ENCODE measurements around the gene CUTC. TPM values are rescaled to one million over a fixed set of nuclear protein-coding genes. Genes with fewer than 3 reads are reported as not detected.

CUTC gene
- total and polyA plus RNA-seq, 2 experiments from 2014 or later: 21.6 to 29.4 TPM

Other genes starting within 250 kb of the CUTC start
- 0.17 and 0.24 TPM in 2 replicates for gene NKX2-3, start 199.3 kb upstream of the CUTC start, total RNA-seq
- not detected in 2 replicates for gene NKX2-3, start 199.3 kb upstream of the CUTC start, polyA plus RNA-seq
- gene SLC25A28, start 111.8 kb upstream of the CUTC start, total RNA-seq: 15.8 and 23.8 TPM in 2 replicates
- gene SLC25A28, start 111.8 kb upstream of the CUTC start, polyA plus RNA-seq: 33.7 and 38.0 TPM in 2 replicates
- gene ENTPD7, start 72.7 kb upstream of the CUTC start, total RNA-seq: 51.6 and 53.3 TPM in 2 replicates
- gene ENTPD7, start 72.7 kb upstream of the CUTC start, polyA plus RNA-seq: 10.0 and 18.6 TPM in 2 replicates
- gene COX15, start 107 bp upstream of the CUTC start, total RNA-seq: 30.5 and 42.0 TPM in 2 replicates
- gene COX15, start 107 bp upstream of the CUTC start, polyA plus RNA-seq: 26.8 and 28.5 TPM in 2 replicates
- 56.7 and 63.1 TPM in 2 replicates for gene ABCC2, start 50.4 kb downstream of the CUTC start, total RNA-seq
- 27.4 and 29.7 TPM in 2 replicates for gene ABCC2, start 50.4 kb downstream of the CUTC start, polyA plus RNA-seq